C4-2B (cell line): Measurements from ENCODE around the gene ASCL1.

Source experiments
- CTCF ChIP-seq: fragments of 450-650 bp; conservative IDR thresholded peaks from 2 replicates; pipeline ENCODE4 v1.5.1; 2017; ENCODE audit warnings: mild to moderate bottlenecking
- ZFX ChIP-seq: fragments of 450-650 bp; IDR thresholded peaks from 2 replicates; pipeline ENCODE4 v1.6.1; 2017

DNA sequence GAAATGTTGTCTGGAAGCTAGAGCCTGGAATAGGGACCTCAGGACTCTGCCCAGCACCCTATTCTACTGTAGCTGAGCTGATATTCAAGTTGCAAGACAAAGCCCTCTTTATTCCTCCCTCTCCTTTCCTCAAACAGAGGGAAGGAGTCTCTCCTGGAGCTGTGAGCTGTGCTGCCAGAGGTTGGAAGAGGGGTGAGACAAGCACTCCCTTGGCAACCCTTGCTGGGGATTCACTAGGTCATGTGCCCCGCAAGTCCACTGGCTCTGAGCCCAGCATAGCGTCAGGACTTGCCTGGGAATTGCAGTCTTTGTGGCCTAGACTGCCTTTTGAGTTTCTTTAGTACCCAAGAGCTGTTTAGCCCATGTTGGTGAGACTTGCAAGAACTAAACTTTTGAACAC, 11.4 kb upstream of the ASCL1 start:
- TF ChIP-seq CTCF (no peak), ZFX (no peak)
